IMR-90 (cell line): ENCODE measurements around the gene KCP. TPM values are rescaled to one million over a fixed set of nuclear protein-coding genes. Genes with fewer than 3 reads are reported as not detected.

ENCODE experiments used
- ATAC-seq: fragments of 200-7000 bp; cut with Tn5 transposase; 2 replicates; pipeline ENCODE4 v1.9.1; 2020; ENCODE audit warnings: low read depth, mild to moderate bottlenecking, moderate library complexity
- BruUV-seq: library from RNA; stranded (reverse); fragments of 400-500 nt; replicated peaks from 2 replicates; lab custom pipeline; 2021; lab: Mats Ljungman, UMichigan
- CTCF ChIA-PET: fragments of 300-600 bp; formaldehyde crosslinking; extraction: SDS; loops from one replicate; lab custom pipeline; 2021; ENCODE audit warnings: antibody characterized with exemption; lab: Yijun Ruan, JAX
- POLR2A ChIA-PET: fragments of 300-600 bp; sonication (Branson Sonifier 250); formaldehyde crosslinking; loops from one replicate; lab custom pipeline; 2022; ENCODE audit warnings: antibody characterized with exemption; ENCODE audit not compliant: unreplicated experiment; lab: Charles Lee
- DNase-seq: peaks from one replicate; pipeline ENCODE4 v3.0.0; 2013
- H2AFZ ChIP-seq: replicated peaks from 2 replicates; pipeline ENCODE3; 2013; ENCODE audit warnings: low read length, mild to moderate bottlenecking; ENCODE audit not compliant: poor library complexity
- H2AK5ac ChIP-seq: 2 replicates; pipeline ENCODE4 v1.6.1; 2013; ENCODE audit warnings: low read depth, low read length, inconsistent platforms
- H2AK9ac ChIP-seq: replicated peaks from 2 replicates; pipeline ENCODE3; 2013; ENCODE audit warnings: mild to moderate bottlenecking, low read depth, low read length, moderate library complexity; ENCODE audit not compliant: poor library complexity
- H2BK120ac ChIP-seq: 2 replicates; pipeline ENCODE4 v1.6.1; 2013; ENCODE audit warnings: low read depth, low read length, inconsistent platforms
- H2BK15ac ChIP-seq: 3 replicates; pipeline ENCODE4 v1.6.1; 2013; ENCODE audit warnings: low read depth, low read length, inconsistent platforms
- H2BK20ac ChIP-seq: 2 replicates; pipeline ENCODE4 v1.6.1; 2013; ENCODE audit warnings: low read depth, mild to moderate bottlenecking, inconsistent platforms, low read length, moderate library complexity
- H2BK5ac ChIP-seq: 2 replicates; pipeline ENCODE4 v1.6.1; 2013; ENCODE audit warnings: mild to moderate bottlenecking, low read depth, low read length, inconsistent platforms; ENCODE audit not compliant: poor library complexity, severe bottlenecking
- H3K14ac ChIP-seq: replicated peaks from 2 replicates; pipeline ENCODE4 v1.6.1; 2013; ENCODE audit warnings: low read depth, low read length, inconsistent platforms
- H3K18ac ChIP-seq: 2 replicates; pipeline ENCODE4 v1.6.1; 2013; ENCODE audit warnings: low read depth, low read length, control low read depth
- H3K23ac ChIP-seq: 2 replicates; pipeline ENCODE4 v1.6.1; 2013; ENCODE audit warnings: low read depth, low read length, inconsistent platforms
- H3K27ac ChIP-seq: 2 replicates; pipeline ENCODE4 v1.5.1; 2013; ENCODE audit warnings: mild to moderate bottlenecking, control low read depth, low read length; ENCODE audit not compliant: insufficient read depth
- H3K27me3 ChIP-seq: 2 replicates; pipeline ENCODE4 v1.6.1; 2013; ENCODE audit warnings: low read length; ENCODE audit not compliant: control insufficient read depth, insufficient read depth
- H3K36me3 ChIP-seq: 2 replicates; pipeline ENCODE4 v1.6.1; 2013; ENCODE audit warnings: low read length, mixed read lengths; ENCODE audit not compliant: control insufficient read depth, insufficient read depth
- H3K4ac ChIP-seq: 2 replicates; pipeline ENCODE4 v1.6.1; 2013; ENCODE audit warnings: low read depth, low read length, inconsistent platforms
- H3K4me1 ChIP-seq: 2 replicates; pipeline ENCODE4 v1.6.1; 2013; ENCODE audit warnings: low read length, mixed read lengths; ENCODE audit not compliant: control insufficient read depth, insufficient read depth
- H3K4me2 ChIP-seq: 2 replicates; pipeline ENCODE4 v1.6.1; 2013; ENCODE audit warnings: low read depth, mild to moderate bottlenecking, control low read depth, low read length, moderate library complexity
- H3K4me3 ChIP-seq: 2 replicates; pipeline ENCODE4 v1.5.1; 2013; ENCODE audit warnings: low read depth, mild to moderate bottlenecking, control low read depth, low read length, moderate library complexity; ENCODE audit not compliant: insufficient read depth
- H3K56ac ChIP-seq: 2 replicates; pipeline ENCODE4 v1.6.1; 2013; ENCODE audit warnings: low read length, inconsistent platforms; ENCODE audit not compliant: insufficient read depth; ENCODE audit errors: extremely low read depth
- H3K79me1 ChIP-seq, 2 experiments: 2 replicates each; pipeline ENCODE4 v1.6.1; 2013; ENCODE audit warnings: low read length in 2 of 2, inconsistent platforms in 1 of 2, low read depth in 1 of 2
- H3K9ac ChIP-seq: 2 replicates; pipeline ENCODE4 v1.6.1; 2013; ENCODE audit warnings: low read depth, low read length, control low read depth
- H3K9me1 ChIP-seq: 2 replicates; pipeline ENCODE4 v1.6.1; 2013; ENCODE audit warnings: low read length, inconsistent platforms; ENCODE audit not compliant: insufficient read depth
- H3K9me3 ChIP-seq: 2 replicates; pipeline ENCODE4 v1.6.1; 2013; ENCODE audit warnings: low read length; ENCODE audit not compliant: control insufficient read depth, insufficient read depth
- H4K20me1 ChIP-seq: 2 replicates; pipeline ENCODE4 v1.6.1; 2013; ENCODE audit warnings: low read length, inconsistent platforms; ENCODE audit not compliant: insufficient read depth
- H4K5ac ChIP-seq: 2 replicates; pipeline ENCODE4 v1.6.1; 2013; ENCODE audit warnings: mild to moderate bottlenecking, low read depth, low read length, control low read depth
- H4K8ac ChIP-seq, 2 experiments: 2 replicates each; pipeline ENCODE4 v1.6.1; 2013; ENCODE audit warnings: low read depth in 2 of 2, low read length in 2 of 2, control low read depth in 1 of 2, inconsistent platforms in 1 of 2
- H4K91ac ChIP-seq: 2 replicates; pipeline ENCODE4 v1.6.1; 2013; ENCODE audit warnings: low read depth, low read length, inconsistent platforms; ENCODE audit not compliant: insufficient read depth
- BHLHE40 ChIP-seq: fragments of 150-350 bp; IDR thresholded peaks from 2 replicates; pipeline ENCODE4 v1.6.1; 2016; ENCODE audit warnings: mild to moderate bottlenecking, low read depth, low read length
- CEBPB ChIP-seq: IDR thresholded peaks from 2 replicates; pipeline ENCODE4 v1.6.1; 2012; ENCODE audit warnings: low read depth, low read length, improper control_type of control experiment
- CHD1 ChIP-seq: IDR thresholded peaks from 2 replicates; pipeline ENCODE4 v1.6.1; 2012; ENCODE audit warnings: low read depth, low read length, improper control_type of control experiment
- ELK1 ChIP-seq: fragments of 150-350 bp; IDR thresholded peaks from 2 replicates; pipeline ENCODE4 v1.6.1; 2016; ENCODE audit warnings: low read depth, mild to moderate bottlenecking, low read length, moderate library complexity, borderline replicate concordance
- FOS ChIP-seq: fragments of 150-350 bp; IDR thresholded peaks from 2 replicates; pipeline ENCODE4 v1.6.1; 2016; ENCODE audit warnings: low read depth, low read length
- MAFK ChIP-seq: IDR thresholded peaks from 2 replicates; pipeline ENCODE4 v1.6.1; 2012; ENCODE audit warnings: low read depth, low read length, improper control_type of control experiment
- MAZ ChIP-seq: IDR thresholded peaks from 2 replicates; pipeline ENCODE4 v1.6.1; 2012; ENCODE audit warnings: low read depth, mild to moderate bottlenecking, low read length, improper control_type of control experiment, moderate library complexity, borderline replicate concordance
- MXI1 ChIP-seq: IDR thresholded peaks from 2 replicates; pipeline ENCODE4 v1.6.1; 2012; ENCODE audit warnings: low read depth, mild to moderate bottlenecking, low read length, moderate library complexity, borderline replicate concordance
- NFE2L2 ChIP-seq: fragments of 150-350 bp; IDR thresholded peaks from 2 replicates; pipeline ENCODE4 v1.6.1; 2016; ENCODE audit warnings: low read depth, mild to moderate bottlenecking, low read length
- POLR2A ChIP-seq: IDR thresholded peaks from 2 replicates; pipeline ENCODE4 v1.6.1; 2012; ENCODE audit warnings: mild to moderate bottlenecking, low read depth, low read length
- RAD21 ChIP-seq: IDR thresholded peaks from 2 replicates; pipeline ENCODE4 v1.6.1; 2012; ENCODE audit warnings: low read length, improper control_type of control experiment
- RCOR1 ChIP-seq: IDR thresholded peaks from 2 replicates; pipeline ENCODE4 v1.6.1; 2012; ENCODE audit warnings: mild to moderate bottlenecking, low read length, improper control_type of control experiment; ENCODE audit not compliant: insufficient replicate concordance
- RFX5 ChIP-seq: IDR thresholded peaks from 2 replicates; pipeline ENCODE4 v1.8.0; 2012; ENCODE audit warnings: low read depth, mild to moderate bottlenecking, low read length, moderate library complexity
- SMC3 ChIP-seq: fragments of 150-350 bp; IDR thresholded peaks from 2 replicates; pipeline ENCODE4 v1.6.1; 2016; ENCODE audit warnings: low read depth, mild to moderate bottlenecking, antibody characterized with exemption, low read length, moderate library complexity
- USF2 ChIP-seq: fragments of 150-350 bp; IDR thresholded peaks from 2 replicates; pipeline ENCODE4 v1.6.1; 2017; ENCODE audit warnings: mild to moderate bottlenecking, antibody characterized with exemption, low read length, low read depth
- WGBS, 2 experiments: methylation state at CpG; one replicate each; pipeline versions ENCODE4 v1.1.5 to v1.1.7; 2013; ENCODE audit warnings: missing lambda C conversion rate in 2 of 2; ENCODE audit not compliant: insufficient read length in 1 of 2; ENCODE audit errors: extremely low coverage in 2 of 2; 5-methylcytosine and 5-hydroxymethylcytosine counted together
- dilution Hi-C: fragments of 300-500 bp; cut with HindIII; formaldehyde crosslinking; loops from one replicate; pipeline ENCODE4 v1.14.3; 2018; ENCODE audit warnings: low sequenced_read_pairs; ENCODE audit not compliant: unreplicated experiment
- in situ Hi-C: fragments of 300-500 bp; cut with MboI; formaldehyde crosslinking; loops from 3 replicates; pipeline ENCODE4 v1.14.3; 2019; ENCODE audit warnings: low sequenced_read_pairs, inconsistent platforms, mixed read lengths
- intact Hi-C: fragments of 100-400 bp; cut with micrococcal nuclease; formaldehyde crosslinking; loops from 2 replicates; pipeline ENCODE4 v1.10.0; 2022
- polyA plus RNA-seq, 3 experiments: library from polyadenylated mRNA; depleted of rRNA; stranded (reverse); fragments of >200 nt; gene quantifications; 2 replicates each; pipeline ENCODE4 v1.2.3, GENCODE V29; 2012; ENCODE audit warnings: low replicate concordance in 1 of 3
- total RNA-seq: library from RNA; depleted of rRNA; stranded (reverse); fragments of >200 nt; gene quantifications from 2 replicates; pipeline ENCODE4 v1.2.3, GENCODE V29; 2012

Gene KCP
- total and polyA plus RNA-seq, 2 of the 4 experiments (the other 2 are of a cell fraction): 0.03 TPM; not detected in 1

- Histone ChIP-seq H4K5ac (no peak overlapping the region), H3K9me1 (no peaks in the 10 kb centered on the region), H2BK5ac (no peak overlapping the region), H2BK120ac (no peak overlapping the region), H3K27me3 (no peaks in the 10 kb centered on the region), H3K4me1 (no peaks in the 10 kb centered on the region), H2AFZ (no peak overlapping the region), H2BK15ac (no peak overlapping the region), H2AK9ac (no peak overlapping the region), H3K18ac (no peak overlapping the region), H2BK20ac (no peak overlapping the region), H3K4me3 (no peak overlapping the region), H3K23ac (no peak overlapping the region), H4K91ac (no peak overlapping the region), H2AK5ac (no peak overlapping the region), H3K4ac (no peak overlapping the region), H3K9ac (no peak overlapping the region), H3K79me1 (peaks cover 39 to 77% of the 10 kb centered on the region in 2 experiments), H3K27ac (no peak overlapping the region), H3K14ac (no peak overlapping the region), H3K9me3 (no peaks in the 10 kb centered on the region), H3K56ac (no peak overlapping the region), H4K8ac (no peak overlapping the region), H4K20me1 (peaks cover 60% of the 10 kb centered on the region), H3K4me2 (no peak overlapping the region), H3K36me3 (peaks cover 96% of the 10 kb centered on the region)
- WGBS, 2 experiments: 100% methylated on average over 9 of the region's 17 CpGs; no CpG with 5 or more reads in 1 of the 2 experiments
- DNase-seq: no peak
- in situ Hi-C loops: no loop called here
- BruUV-seq: no TSS peak
- POLR2A ChIA-PET: no interaction called here
- dilution Hi-C loops: no loop called here
- intact Hi-C loops: no loop called here
- CTCF ChIA-PET: no interaction called here
- ATAC-seq: no peak
- TF ChIP-seq MXI1 (no peak), FOS (no peak), CHD1 (no peak), NFE2L2 (no peak), CEBPB (no peak), RAD21 (no peak), USF2 (no peak), RCOR1 (no peak), SMC3 (no peak), BHLHE40 (no peak), POLR2A (no peak), ELK1 (no peak), MAZ (no peak), MAFK (no peak), RFX5 (no peak)
Observed at GRCh38 chr7:128847721-128848211, 62.7 kb downstream of the KCP start.
